Tibial artery (tissue), 4 donors: Measurements from ENCODE around the gene DNAAF3.

Source experiments
- DNase-seq, 2 donors: peaks; one replicate each; pipeline ENCODE4 v3.0.0-alpha.2; 2019
- H3K27ac ChIP-seq, 2 donors: fragments of 200-600 bp; sonication (generic) in 1 of 2; 1 replicate in 1 of 2; 2 replicates in 1 of 2; pipeline ENCODE4 v1.5.1; 2018 to 2019; ENCODE audit warnings: mild to moderate bottlenecking in 1 of 2
- H3K27me3 ChIP-seq, 2 donors: fragments of 200-600 bp; sonication (generic) in 1 of 2; one replicate each; pipeline versions ENCODE4 v1.5.1 to v1.6.0; 2016 to 2019
- H3K36me3 ChIP-seq, 3 donors: fragments of 200-600 bp; sonication (generic) in 2 of 3; one replicate each; pipeline ENCODE4 v1.5.1; 2016 to 2019; ENCODE audit warnings: mild to moderate bottlenecking in 2 of 3
- H3K4me1 ChIP-seq, 4 donors: fragments of 200-600 bp; sonication (generic) in 2 of 4; 1 replicate in 3 of 4; 2 replicates in 1 of 4; pipeline ENCODE4 v1.5.1; 2016 to 2019
- H3K4me3 ChIP-seq, 2 donors: fragments of 200-600 bp; sonication (generic) in 1 of 2; 1 replicate in 1 of 2; 2 replicates in 1 of 2; pipeline ENCODE4 v1.5.1; 2018 to 2019; ENCODE audit warnings: mild to moderate bottlenecking in 2 of 2
- H3K9me3 ChIP-seq, 3 donors: fragments of 200-600 bp; sonication (generic) in 1 of 3; one replicate each; pipeline ENCODE4 v1.5.1; 2016 to 2019
- CTCF ChIP-seq, 2 experiments: fragments of 200-600 bp in 1 of 2; fragments of 450-650 bp in 1 of 2; IDR thresholded peaks; one replicate each; pipeline ENCODE4 v1.5.1; 2017 to 2019; ENCODE audit warnings: antibody characterized with exemption in 2 of 2, mild to moderate bottlenecking in 1 of 2, moderate library complexity in 1 of 2
- intact Hi-C: fragments of 100-400 bp; cut with DNase I; formaldehyde crosslinking; loops from one replicate; pipeline ENCODE4 v1.15.0; 2023; ENCODE audit warnings: low total_unique reads

Gene DNAAF3

GRCh38 chr19:55169136-55169535, 2.7 kb upstream of the DNAAF3 start:
- H3K36me3 ChIP-seq: no peaks in the 10 kb centered on the region
- DNase-seq: no peak
- H3K27me3 ChIP-seq: peaks cover 3 to 90% of the 10 kb centered on the region in 2 donors

GRCh38 chr19:55165952-55166529, 372 bp downstream of the DNAAF3 start:
- intact Hi-C loops: no loop called here
- DNase-seq: no peak
- TF ChIP-seq CTCF (IDR thresholded peaks at IDR 0.05): no peak
- H3K4me3 ChIP-seq: peak overlapping the region in 1 of 2 donors; percentile 37
- H3K27me3 ChIP-seq: peaks cover 0 to 84% of the 10 kb centered on the region in 2 donors
- H3K27ac ChIP-seq: no peak overlapping the region
- peaks cover 0 to 9% (median 5%) of the 10 kb centered on the region in 4 donors for H3K4me1 ChIP-seq
- no peaks in the 10 kb centered on the region for H3K9me3 ChIP-seq
- H3K36me3 ChIP-seq: no peaks in the 10 kb centered on the region

More at GRCh38 chr19:55169136-55169535, 2.7 kb upstream of the DNAAF3 start:
- no peaks in the 10 kb centered on the region for H3K9me3 ChIP-seq
- no peak for TF ChIP-seq CTCF (IDR thresholded peaks at IDR 0.05)
- no peak overlapping the region for H3K27ac ChIP-seq
- intact Hi-C loops: no loop called here
- no peak overlapping the region for H3K4me3 ChIP-seq
- peaks cover 0 to 21% (median 13%) of the 10 kb centered on the region in 4 donors for H3K4me1 ChIP-seq

- no peak for DNase-seq
These were observed 4.7 kb downstream of the DNAAF3 start for GRCh38 chr19:55161571-55162322.

GRCh38 chr19:55160986-55161365, 5.4 kb downstream of the DNAAF3 start:
- Histone ChIP-seq H3K4me1 (peaks cover 0 to 15% (median 2%) of the 10 kb centered on the region in 4 donors), H3K9me3 (no peaks in the 10 kb centered on the region), H3K36me3 (no peaks in the 10 kb centered on the region), H3K27ac (no peak overlapping the region), H3K4me3 (no peak overlapping the region), H3K27me3 (peaks cover 0 to 90% of the 10 kb centered on the region in 2 donors)
- no peak for DNase-seq
- no peak for TF ChIP-seq CTCF (IDR thresholded peaks at IDR 0.05)
- intact Hi-C loops: no loop called here

More at GRCh38 chr19:55161571-55162322, 4.7 kb downstream of the DNAAF3 start:
- no peaks in the 10 kb centered on the region for H3K9me3 ChIP-seq
- intact Hi-C loops: no loop called here
- H3K4me3 ChIP-seq: no peak overlapping the region
- H3K36me3 ChIP-seq: no peaks in the 10 kb centered on the region
- H3K27me3 ChIP-seq: peaks cover 0 to 90% of the 10 kb centered on the region in 2 donors
- H3K27ac ChIP-seq: no peak overlapping the region
- H3K4me1 ChIP-seq: peaks cover 0 to 13% (median 4%) of the 10 kb centered on the region in 4 donors
- TF ChIP-seq CTCF (IDR thresholded peaks at IDR 0.05): no peak

GRCh38 chr19:55160128-55160985, 6.1 kb downstream of the DNAAF3 start:
- TF ChIP-seq CTCF (IDR thresholded peaks at IDR 0.05): peak; percentile 47 to 48
- H3K27ac ChIP-seq: no peak overlapping the region
- intact Hi-C loops: no loop called here
- no peaks in the 10 kb centered on the region for H3K36me3 ChIP-seq
- peak; percentile 58 to 78 for DNase-seq
- H3K4me3 ChIP-seq: no peak overlapping the region
- peaks cover 0 to 13% (median 3%) of the 10 kb centered on the region in 4 donors for H3K4me1 ChIP-seq
- H3K9me3 ChIP-seq: no peaks in the 10 kb centered on the region
- peaks cover 0 to 88% of the 10 kb centered on the region in 2 donors for H3K27me3 ChIP-seq
